HepG2 (cell line): ENCODE results near the gene MAB21L4. TPM values are rescaled to one million over a fixed set of nuclear protein-coding genes. Genes with fewer than 3 reads are reported as not detected.

Experiments
- HES4 ChIP-seq: sonication (generic); formaldehyde crosslinking; IDR thresholded peaks from 2 replicates; pipeline ENCODE4 v1.9.0; 2021; ENCODE audit warnings: mild to moderate bottlenecking, missing genetic modification reagents, borderline replicate concordance
- KLF13 ChIP-seq: sonication (generic); formaldehyde crosslinking; IDR thresholded peaks from 2 replicates; pipeline ENCODE4 v1.4.0; 2020; ENCODE audit warnings: mild to moderate bottlenecking, missing genetic modification reagents
- NR2C2 ChIP-seq: sonication (generic); formaldehyde crosslinking; IDR thresholded peaks from 2 replicates; pipeline ENCODE4 v1.4.0; 2020; ENCODE audit warnings: missing genetic modification reagents, mild to moderate bottlenecking, moderate library complexity, borderline replicate concordance
- PLRG1 ChIP-seq: fragments of 450-650 bp; conservative IDR thresholded peaks from 2 replicates; pipeline ENCODE4 v1.6.1; 2016
- POGZ ChIP-seq: sonication (generic); formaldehyde crosslinking; IDR thresholded peaks from 2 replicates; pipeline ENCODE4 v1.4.0; 2020; ENCODE audit warnings: mild to moderate bottlenecking, missing genetic modification reagents
- ZBTB7A ChIP-seq: sonication (generic); formaldehyde crosslinking; IDR thresholded peaks from 2 replicates; pipeline ENCODE4 v1.8.0; 2022; ENCODE audit warnings: mild to moderate bottlenecking, missing genetic modification reagents
- ZNF280B ChIP-seq: sonication (generic); formaldehyde crosslinking; IDR thresholded peaks from 2 replicates; pipeline ENCODE4 v1.5.0; 2020; ENCODE audit warnings: missing genetic modification reagents, mild to moderate bottlenecking, borderline replicate concordance
- ZNF331 ChIP-seq: sonication (generic); formaldehyde crosslinking; IDR thresholded peaks from 2 replicates; pipeline ENCODE4 v1.4.0; 2020; ENCODE audit warnings: missing genetic modification reagents
- ZNF407 ChIP-seq: sonication (generic); formaldehyde crosslinking; IDR thresholded peaks from one replicate; pipeline ENCODE4 v1.5.1; 2020; ENCODE audit warnings: mild to moderate bottlenecking, missing genetic modification reagents; ENCODE audit errors: not compliant biosample characterization
- ZNF446 ChIP-seq: sonication (generic); formaldehyde crosslinking; IDR thresholded peaks from 2 replicates; pipeline ENCODE4 v1.5.0; 2020; ENCODE audit warnings: mild to moderate bottlenecking, missing genetic modification reagents
- ZNF563 ChIP-seq: sonication (generic); formaldehyde crosslinking; IDR thresholded peaks from 2 replicates; pipeline ENCODE4 v1.8.0; 2022; ENCODE audit warnings: mild to moderate bottlenecking, moderate library complexity, missing genetic modification reagents
- ZNF891 ChIP-seq: sonication (generic); formaldehyde crosslinking; IDR thresholded peaks from 2 replicates; pipeline ENCODE4 v1.5.0; 2020; ENCODE audit warnings: mild to moderate bottlenecking, missing genetic modification reagents
- polyA plus RNA-seq, 8 experiments: library from polyadenylated mRNA; depleted of rRNA in 3 of 8; stranded (reverse) in 7 of 8; unstranded in 1 of 8; fragments of >200 nt; fragmentation: Illumina TruSeq in 4 of 8; extraction: Trizol in 4 of 8; gene quantifications; 2 replicates each; pipeline versions ENCODE4 v1.2.1 to v1.2.3, GENCODE V29; 2011 to 2016; ENCODE audit warnings: low read depth in 4 of 8, missing spikeins in 1 of 8, mixed read lengths in 1 of 8; ENCODE audit not compliant: insufficient read depth in 1 of 8
- total RNA-seq, 5 experiments: library from RNA; depleted of rRNA; stranded (reverse); fragments of >200 nt; fragmentation: Illumina TruSeq; extraction: Trizol; gene quantifications; 2 replicates each; pipeline ENCODE4 v1.2.3, GENCODE V29; 2016; ENCODE audit warnings: low read depth in 1 of 5
- TF ChIP-seq, protein P1 (sequence below): sonication (generic); formaldehyde crosslinking; IDR thresholded peaks from 2 replicates; pipeline ENCODE4 v1.5.1; 2020; ENCODE audit warnings: mild to moderate bottlenecking, missing genetic modification reagents, moderate library complexity

MAB21L4 gene
- total and polyA plus RNA-seq, 2 of the 13 experiments (the other 11 are each of a cell fraction or from before 2014, with no cell fraction given) = 3.0 to 14.0 TPM

- TF ChIP-seq ZNF407 (CRISPR knock-in tag) (peak; percentile 58), ZNF563 (peak; percentile 72; the same call in 1 of the 2 replicates), PLRG1 (no peak), ZNF891 (CRISPR knock-in tag) (peak; percentile 51; the same call in 1 of the 2 replicates), NR2C2 (0 out of 2 replicates have a peak, but pooled peaks have one; percentile 1), HES4 (CRISPR knock-in tag) (peak; percentile 76), ZNF331 (CRISPR knock-in tag) (no peak), ZNF280B (CRISPR knock-in tag) (0 out of 2 replicates have a peak, but pooled peaks have one; percentile 17), KLF13 (0 out of 2 replicates have a peak, but pooled peaks have one; percentile 76), POGZ (CRISPR knock-in tag) (no peak), ZNF446 (CRISPR knock-in tag) (0 out of 2 replicates have a peak, but pooled peaks have one; percentile 46), ZBTB7A (CRISPR knock-in tag) (0 out of 2 replicates have a peak, but pooled peaks have one; percentile 16)
- TF ChIP-seq, protein P1, sequence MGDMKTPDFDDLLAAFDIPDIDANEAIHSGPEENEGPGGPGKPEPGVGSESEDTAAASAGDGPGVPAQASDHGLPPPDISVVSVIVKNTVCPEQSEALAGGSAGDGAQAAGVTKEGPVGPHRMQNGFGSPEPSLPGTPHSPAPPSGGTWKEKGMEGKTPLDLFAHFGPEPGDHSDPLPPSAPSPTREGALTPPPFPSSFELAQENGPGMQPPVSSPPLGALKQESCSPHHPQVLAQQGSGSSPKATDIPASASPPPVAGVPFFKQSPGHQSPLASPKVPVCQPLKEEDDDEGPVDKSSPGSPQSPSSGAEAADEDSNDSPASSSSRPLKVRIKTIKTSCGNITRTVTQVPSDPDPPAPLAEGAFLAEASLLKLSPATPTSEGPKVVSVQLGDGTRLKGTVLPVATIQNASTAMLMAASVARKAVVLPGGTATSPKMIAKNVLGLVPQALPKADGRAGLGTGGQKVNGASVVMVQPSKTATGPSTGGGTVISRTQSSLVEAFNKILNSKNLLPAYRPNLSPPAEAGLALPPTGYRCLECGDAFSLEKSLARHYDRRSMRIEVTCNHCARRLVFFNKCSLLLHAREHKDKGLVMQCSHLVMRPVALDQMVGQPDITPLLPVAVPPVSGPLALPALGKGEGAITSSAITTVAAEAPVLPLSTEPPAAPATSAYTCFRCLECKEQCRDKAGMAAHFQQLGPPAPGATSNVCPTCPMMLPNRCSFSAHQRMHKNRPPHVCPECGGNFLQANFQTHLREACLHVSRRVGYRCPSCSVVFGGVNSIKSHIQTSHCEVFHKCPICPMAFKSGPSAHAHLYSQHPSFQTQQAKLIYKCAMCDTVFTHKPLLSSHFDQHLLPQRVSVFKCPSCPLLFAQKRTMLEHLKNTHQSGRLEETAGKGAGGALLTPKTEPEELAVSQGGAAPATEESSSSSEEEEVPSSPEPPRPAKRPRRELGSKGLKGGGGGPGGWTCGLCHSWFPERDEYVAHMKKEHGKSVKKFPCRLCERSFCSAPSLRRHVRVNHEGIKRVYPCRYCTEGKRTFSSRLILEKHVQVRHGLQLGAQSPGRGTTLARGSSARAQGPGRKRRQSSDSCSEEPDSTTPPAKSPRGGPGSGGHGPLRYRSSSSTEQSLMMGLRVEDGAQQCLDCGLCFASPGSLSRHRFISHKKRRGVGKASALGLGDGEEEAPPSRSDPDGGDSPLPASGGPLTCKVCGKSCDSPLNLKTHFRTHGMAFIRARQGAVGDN (CRISPR knock-in tag) = no peak
Measured at GRCh38 chr2:240912878-240913809, 17.2 kb upstream of the MAB21L4 start (continued).
